Osteocyte (in vitro differentiated cells): ENCODE results near the gene CCDC80. TPM values are rescaled to one million over a fixed set of nuclear protein-coding genes. Genes with fewer than 3 reads are reported as not detected.

Experiments
- DNase-seq: peaks from one replicate; pipeline ENCODE4 v3.0.0; 2021; ENCODE audit warnings: mixed read lengths; ENCODE audit not compliant: unreplicated experiment; ENCODE audit errors: extremely low spot score
- H3K27ac Mint-ChIP-seq: one replicate; pipeline ENCODE4 v1.8.0; 2021; ENCODE audit warnings: mild to moderate bottlenecking, mixed read lengths; ENCODE audit not compliant: unreplicated experiment
- H3K27me3 Mint-ChIP-seq: one replicate; pipeline ENCODE4 v1.8.0; 2021; ENCODE audit warnings: mixed read lengths; ENCODE audit not compliant: unreplicated experiment
- H3K36me3 Mint-ChIP-seq: one replicate; pipeline ENCODE4 v1.8.0; 2021; ENCODE audit warnings: mixed read lengths; ENCODE audit not compliant: unreplicated experiment
- H3K4me1 Mint-ChIP-seq: one replicate; pipeline ENCODE4 v1.8.0; 2021; ENCODE audit warnings: mixed read lengths; ENCODE audit not compliant: unreplicated experiment
- H3K4me3 Mint-ChIP-seq: one replicate; pipeline ENCODE4 v1.8.0; 2021; ENCODE audit warnings: mild to moderate bottlenecking, moderate library complexity, mixed read lengths; ENCODE audit not compliant: unreplicated experiment
- H3K9me3 Mint-ChIP-seq: one replicate; pipeline ENCODE4 v1.8.0; 2021; ENCODE audit warnings: mixed read lengths; ENCODE audit not compliant: unreplicated experiment
- CTCF ChIP-seq: fragments of 200-600 bp; sonication (generic); IDR thresholded peaks from 2 replicates; pipeline ENCODE4 v1.5.0; 2021; ENCODE audit warnings: antibody characterized with exemption, mild to moderate bottlenecking, moderate library complexity
- total RNA-seq: library from RNA; stranded (reverse); gene quantifications from 2 replicates; pipeline ENCODE4 v1.2.1, GENCODE V29; 2021

Gene CCDC80
- total RNA-seq, 1 donor from 2014 or later: 1,760 TPM

DNA sequence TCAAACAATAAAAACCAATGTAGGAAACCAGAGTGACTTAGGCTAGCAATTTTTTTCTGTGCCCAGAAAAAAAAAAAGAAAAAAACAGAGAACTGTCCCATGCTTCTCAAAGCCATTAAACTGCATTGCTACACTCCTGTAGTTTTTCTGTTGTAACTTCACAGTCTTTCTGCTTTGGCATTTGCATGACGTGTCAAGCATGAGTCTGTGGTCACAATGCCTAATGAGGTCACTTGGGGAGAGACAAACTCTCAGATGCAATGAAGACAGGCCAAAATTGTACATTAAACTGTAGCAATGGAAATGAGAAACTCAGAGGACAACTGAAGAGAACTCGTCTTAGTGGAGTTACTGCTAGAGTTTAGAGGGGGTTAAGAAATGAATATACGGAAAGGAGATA, 30.8 kb downstream of the CCDC80 start:
- no peak overlapping the region for H3K4me3 Mint-ChIP-seq
- DNase-seq: no peak
- H3K9me3 Mint-ChIP-seq: no peaks in the 10 kb centered on the region
- no peaks in the 10 kb centered on the region for H3K27me3 Mint-ChIP-seq
- no peak for TF ChIP-seq CTCF
- peaks cover 71% of the 10 kb centered on the region for H3K36me3 Mint-ChIP-seq
- H3K4me1 Mint-ChIP-seq: peaks cover 14% of the 10 kb centered on the region
- H3K27ac Mint-ChIP-seq: peak overlapping the region; percentile 78

- no peaks in the 10 kb centered on the region for H3K9me3 Mint-ChIP-seq
- H3K27ac Mint-ChIP-seq: peak overlapping the region; percentile 94
- no peak for DNase-seq
- H3K27me3 Mint-ChIP-seq: no peaks in the 10 kb centered on the region
- no peak overlapping the region for H3K4me3 Mint-ChIP-seq
- H3K36me3 Mint-ChIP-seq: peaks cover 63% of the 10 kb centered on the region
- TF ChIP-seq CTCF: no peak
- H3K4me1 Mint-ChIP-seq: peaks cover 29% of the 10 kb centered on the region
These were observed 33.1 kb downstream of the CCDC80 start for GRCh38 chr3:112607863-112608262.

DNA sequence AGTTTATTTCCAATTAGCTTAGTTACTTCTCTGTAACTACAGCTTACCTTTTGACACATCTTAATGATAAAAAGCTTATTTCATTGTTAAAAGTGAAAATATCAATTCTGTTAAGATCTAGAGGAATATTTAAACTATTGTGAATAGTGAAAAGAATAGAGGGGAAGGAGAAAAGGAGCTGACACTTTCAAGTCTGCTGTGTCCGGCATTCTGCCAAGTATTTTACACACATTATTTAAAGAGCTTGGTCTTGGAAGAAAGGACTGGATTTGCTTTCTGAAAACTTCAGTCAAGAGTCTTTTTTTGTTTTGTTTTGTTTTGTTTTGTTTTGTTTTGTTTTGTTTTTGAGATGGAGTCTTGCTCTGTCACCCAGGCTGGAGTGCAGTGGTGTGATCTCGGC, 34.8 kb downstream of the CCDC80 start:
- DNase-seq: no peak
- no peaks in the 10 kb centered on the region for H3K27me3 Mint-ChIP-seq
- H3K4me1 Mint-ChIP-seq: peaks cover 29% of the 10 kb centered on the region
- no peak for TF ChIP-seq CTCF
- peak overlapping the region; percentile 94 for H3K27ac Mint-ChIP-seq
- H3K4me3 Mint-ChIP-seq: no peak overlapping the region
- H3K36me3 Mint-ChIP-seq: peaks cover 65% of the 10 kb centered on the region
- H3K9me3 Mint-ChIP-seq: no peaks in the 10 kb centered on the region

DNA sequence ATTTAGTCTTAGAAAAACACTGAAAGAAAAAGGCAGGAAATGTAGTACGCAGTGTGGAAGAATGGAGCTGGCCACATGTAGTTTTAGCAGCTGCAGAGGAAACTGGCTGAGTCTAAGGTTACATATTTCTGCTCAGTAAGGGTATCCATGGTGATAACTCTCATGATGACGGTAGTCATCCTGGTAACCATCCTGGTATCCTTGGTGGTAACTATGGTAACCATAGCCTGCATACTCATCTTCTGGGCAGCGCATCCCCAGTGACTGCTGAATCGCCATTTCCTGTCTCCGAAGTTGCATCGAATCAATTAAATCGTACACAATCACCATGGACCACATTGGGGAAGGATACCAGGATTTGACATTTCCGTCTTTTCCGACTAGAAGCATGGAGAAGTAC, 35.7 kb downstream of the CCDC80 start:
- Mint-ChIP-seq H3K36me3 (peaks cover 64% of the 10 kb centered on the region), H3K9me3 (no peaks in the 10 kb centered on the region), H3K27me3 (no peaks in the 10 kb centered on the region), H3K27ac (peak overlapping the region; percentile 94), H3K4me3 (peak overlapping the region; percentile 56), H3K4me1 (peaks cover 29% of the 10 kb centered on the region)
- TF ChIP-seq CTCF: no peak
- no peak for DNase-seq

DNA sequence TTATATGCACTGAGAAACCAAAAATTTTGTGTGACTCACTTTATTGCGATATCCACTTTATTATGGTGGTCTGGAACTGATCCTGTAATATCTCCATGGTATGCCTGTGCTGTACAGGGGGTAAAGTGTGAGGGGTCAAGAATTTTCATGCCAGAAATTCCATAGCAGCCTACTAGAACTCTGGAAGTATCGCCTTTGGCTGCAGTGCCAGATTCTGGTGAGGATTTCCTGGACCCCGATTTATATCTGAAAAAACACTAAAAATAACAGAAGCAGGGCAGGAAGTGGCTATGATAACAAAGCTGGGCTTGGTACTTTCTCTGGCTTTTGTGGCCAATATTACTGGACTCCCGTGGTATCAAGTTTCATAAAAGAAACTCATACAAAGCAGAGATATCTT, 36.4 kb downstream of the CCDC80 start:
- Mint-ChIP-seq H3K36me3 (peaks cover 64% of the 10 kb centered on the region), H3K27me3 (no peaks in the 10 kb centered on the region), H3K4me3 (no peak overlapping the region), H3K9me3 (no peaks in the 10 kb centered on the region), H3K27ac (peak overlapping the region; percentile 94), H3K4me1 (peaks cover 29% of the 10 kb centered on the region)
- no peak for TF ChIP-seq CTCF
- no peak for DNase-seq
